Adrenal gland (tissue), 5 donors: ENCODE results near the gene THSD7A.

ENCODE experiments used
- CTCF ChIP-seq, 6 experiments: fragments of 450-650 bp in 4 of 6; fragments of 200-600 bp in 2 of 6; sonication (generic) in 1 of 6; IDR thresholded peaks; 1 replicate in 5 of 6; 2 replicates in 1 of 6; pipeline versions ENCODE4 v1.5.1 to v1.8.0; 2016 to 2021; ENCODE audit warnings: antibody characterized with exemption in 6 of 6, mild to moderate bottlenecking in 2 of 6, moderate library complexity in 1 of 6
- POLR2A ChIP-seq, 2 donors: fragments of 450-650 bp; IDR thresholded peaks; one replicate each; pipeline ENCODE4 v1.6.1; 2017; ENCODE audit warnings: antibody characterized with exemption in 2 of 2, mild to moderate bottlenecking in 2 of 2, moderate library complexity in 1 of 2
- donor health status: DM: no; HTN: no; CAD: no.

DNA sequence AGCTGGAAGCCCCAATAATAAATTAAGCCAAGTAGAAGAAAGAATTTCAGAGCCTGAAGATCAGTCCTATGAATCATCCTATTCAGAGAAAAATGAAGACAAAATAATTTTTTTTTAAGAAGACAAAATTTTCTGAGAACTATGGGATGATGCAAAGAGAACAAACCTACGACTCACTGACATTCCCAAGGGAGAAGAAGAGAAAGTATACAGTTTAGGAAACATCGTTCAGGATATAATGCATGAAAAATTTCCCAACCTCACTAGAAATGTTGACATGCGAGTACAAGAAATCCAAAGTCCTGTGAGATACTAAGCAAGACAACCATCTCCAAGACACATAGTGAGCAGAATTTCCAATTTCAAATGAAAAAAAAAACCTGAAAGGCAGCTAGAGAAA is 150.5 kb downstream of the THSD7A start:
- no peak for TF ChIP-seq CTCF (IDR thresholded peaks at IDR 0.05)
- no peak for TF ChIP-seq POLR2A (IDR thresholded peaks at IDR 0.05)
